Glutamatergic neuron (in vitro differentiated cells): Measurements from ENCODE around the gene CRYBB2. TPM values are rescaled to one million over a fixed set of nuclear protein-coding genes. Genes with fewer than 3 reads are reported as not detected.
A peak's percentile ranks its signal among the peaks of the same experiment; 100 is the strongest.
"Not testable (repeated sequence)": the region's sequence is repeated elsewhere in the genome, so short reads cannot be mapped to it uniquely, and the experiment has no call there.

Experiments
- DNase-seq: peaks from one replicate; pipeline ENCODE4 v3.0.0; 2022
- H3K27ac Mint-ChIP-seq: one replicate; pipeline ENCODE4 v1.8.0; 2020; ENCODE audit warnings: mild to moderate bottlenecking, mixed read lengths, inconsistent platforms; ENCODE audit not compliant: unreplicated experiment
- H3K27me3 Mint-ChIP-seq: one replicate; pipeline ENCODE4 v1.8.0; 2020; ENCODE audit warnings: mild to moderate bottlenecking, moderate library complexity, mixed read lengths, inconsistent platforms; ENCODE audit not compliant: unreplicated experiment
- H3K36me3 Mint-ChIP-seq: one replicate; pipeline ENCODE4 v1.8.0; 2020; ENCODE audit warnings: mild to moderate bottlenecking, mixed read lengths, inconsistent platforms; ENCODE audit not compliant: unreplicated experiment
- H3K4me1 Mint-ChIP-seq: one replicate; pipeline ENCODE4 v1.8.0; 2020; ENCODE audit warnings: mild to moderate bottlenecking, low read depth, mixed read lengths, inconsistent platforms; ENCODE audit not compliant: unreplicated experiment
- H3K4me3 Mint-ChIP-seq: one replicate; pipeline ENCODE4 v1.8.0; 2020; ENCODE audit warnings: mild to moderate bottlenecking, mixed read lengths, inconsistent platforms; ENCODE audit not compliant: unreplicated experiment
- H3K9me3 Mint-ChIP-seq: one replicate; pipeline ENCODE4 v1.8.0; 2020; ENCODE audit warnings: mild to moderate bottlenecking, moderate library complexity, mixed read lengths, inconsistent platforms; ENCODE audit not compliant: unreplicated experiment
- total RNA-seq: library from RNA; stranded (reverse); fragmentation: NEBNext Ultra II Directional; extraction: Animal tissue kit (Norgen Biotek cat#: 25700); gene quantifications from one replicate; pipeline ENCODE4 v1.2.1, GENCODE V29; 2021; ENCODE audit not compliant: unreplicated experiment
- TF ChIP-seq, protein P1 (sequence below): fragments of 200-600 bp; sonication (generic); IDR thresholded peaks from one replicate; pipeline ENCODE4 v1.5.0; 2021; ENCODE audit not compliant: partially characterized antibody, unreplicated experiment

Gene CRYBB2
- total RNA-seq, 1 donor from 2014 or later: not detected

DNA sequence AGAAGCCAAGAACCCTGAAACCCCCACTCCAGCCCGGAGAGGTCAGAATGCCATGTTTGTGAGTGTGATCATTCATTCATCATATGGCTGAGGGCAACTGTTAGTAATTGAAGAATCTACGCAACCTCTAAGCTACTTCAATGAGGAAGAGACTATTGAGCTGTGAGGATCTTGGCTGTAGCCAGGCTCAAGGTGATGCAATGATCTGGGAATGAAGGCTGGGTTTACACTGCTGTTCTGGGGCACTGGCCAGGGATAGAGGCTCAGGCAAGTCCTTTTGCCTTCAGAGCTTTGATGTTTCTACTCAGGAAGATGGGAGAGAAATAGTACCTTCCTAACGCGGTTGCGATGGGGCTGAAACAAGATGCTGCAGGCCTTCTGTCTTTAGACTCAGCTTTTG lies 12.9 kb downstream of the CRYBB2 start:
- no peak overlapping the region for H3K4me3 Mint-ChIP-seq
- H3K36me3 Mint-ChIP-seq: no peaks in the 10 kb centered on the region
- H3K27ac Mint-ChIP-seq: no peak overlapping the region
- no peak for DNase-seq
- no peaks in the 10 kb centered on the region for H3K9me3 Mint-ChIP-seq
- peaks cover 7% of the 10 kb centered on the region for H3K27me3 Mint-ChIP-seq
- no peaks in the 10 kb centered on the region for H3K4me1 Mint-ChIP-seq
- TF ChIP-seq, protein P1, sequence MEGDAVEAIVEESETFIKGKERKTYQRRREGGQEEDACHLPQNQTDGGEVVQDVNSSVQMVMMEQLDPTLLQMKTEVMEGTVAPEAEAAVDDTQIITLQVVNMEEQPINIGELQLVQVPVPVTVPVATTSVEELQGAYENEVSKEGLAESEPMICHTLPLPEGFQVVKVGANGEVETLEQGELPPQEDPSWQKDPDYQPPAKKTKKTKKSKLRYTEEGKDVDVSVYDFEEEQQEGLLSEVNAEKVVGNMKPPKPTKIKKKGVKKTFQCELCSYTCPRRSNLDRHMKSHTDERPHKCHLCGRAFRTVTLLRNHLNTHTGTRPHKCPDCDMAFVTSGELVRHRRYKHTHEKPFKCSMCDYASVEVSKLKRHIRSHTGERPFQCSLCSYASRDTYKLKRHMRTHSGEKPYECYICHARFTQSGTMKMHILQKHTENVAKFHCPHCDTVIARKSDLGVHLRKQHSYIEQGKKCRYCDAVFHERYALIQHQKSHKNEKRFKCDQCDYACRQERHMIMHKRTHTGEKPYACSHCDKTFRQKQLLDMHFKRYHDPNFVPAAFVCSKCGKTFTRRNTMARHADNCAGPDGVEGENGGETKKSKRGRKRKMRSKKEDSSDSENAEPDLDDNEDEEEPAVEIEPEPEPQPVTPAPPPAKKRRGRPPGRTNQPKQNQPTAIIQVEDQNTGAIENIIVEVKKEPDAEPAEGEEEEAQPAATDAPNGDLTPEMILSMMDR: no peak

DNA sequence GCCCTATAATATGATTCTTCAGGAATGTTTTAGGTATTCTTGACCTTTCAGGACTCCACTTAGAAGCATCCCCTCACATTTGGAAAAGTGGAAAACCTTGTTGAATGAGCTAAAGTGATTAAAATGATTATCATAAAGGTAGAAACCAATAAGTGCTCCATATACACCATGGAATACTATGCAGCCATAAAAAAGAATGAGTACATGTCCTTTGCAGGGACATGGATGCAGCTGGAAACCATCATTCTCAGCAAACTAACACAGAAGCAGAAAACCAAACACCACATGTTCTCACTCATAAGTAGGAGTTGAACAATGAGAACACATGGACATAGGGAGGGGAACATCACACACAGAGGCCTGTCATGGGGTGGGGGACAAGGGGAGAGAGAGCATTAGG lies 14.3 kb downstream of the CRYBB2 start:
- not testable (repeated sequence) for H3K36me3 Mint-ChIP-seq, H3K4me1 Mint-ChIP-seq, H3K27me3 Mint-ChIP-seq, H3K4me3 Mint-ChIP-seq, DNase-seq, H3K9me3 Mint-ChIP-seq, H3K27ac Mint-ChIP-seq

DNA sequence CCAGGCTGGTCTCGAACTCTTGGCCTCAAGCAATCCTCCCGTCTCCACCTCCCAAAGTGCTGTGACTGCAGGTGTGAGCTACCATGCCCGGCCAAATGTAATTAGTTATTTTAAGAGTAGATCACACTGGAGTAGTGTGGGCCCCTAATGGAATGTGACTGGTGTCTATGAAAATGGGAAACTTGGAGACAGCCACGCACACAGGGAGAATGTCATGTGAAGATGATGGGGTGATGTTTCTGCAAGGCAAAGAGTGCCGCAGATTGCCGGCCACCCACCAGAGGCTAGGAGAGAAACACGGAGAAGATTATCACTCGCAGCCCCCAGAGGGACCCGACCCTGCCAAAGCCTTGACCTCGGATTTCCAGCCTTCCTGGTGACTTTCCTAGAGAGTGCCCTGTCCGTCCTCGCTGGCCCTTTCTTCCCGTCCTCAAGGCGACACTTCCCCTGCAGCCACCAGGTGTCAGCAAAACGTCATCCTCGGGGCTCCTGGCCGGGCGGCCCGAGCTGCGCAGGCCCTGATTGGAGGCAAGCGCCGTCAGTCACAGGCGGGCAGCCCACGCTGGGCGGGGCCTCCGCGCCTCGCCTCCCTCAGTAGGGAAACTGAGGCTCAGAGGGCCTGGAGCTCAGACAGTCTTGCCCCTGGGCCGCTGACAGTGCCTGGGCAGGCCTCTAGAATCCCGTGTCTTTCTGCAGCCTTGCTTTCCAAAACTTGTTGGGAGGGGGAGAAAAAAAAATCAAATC lies 16.3 kb downstream of the CRYBB2 start:
- DNase-seq: peak; percentile 93
- H3K4me1 Mint-ChIP-seq: no peaks in the 10 kb centered on the region
- TF ChIP-seq, protein P1: peak; percentile 73
- H3K36me3 Mint-ChIP-seq: no peaks in the 10 kb centered on the region
- peaks cover 4% of the 10 kb centered on the region for H3K27me3 Mint-ChIP-seq
- no peak overlapping the region for H3K27ac Mint-ChIP-seq
- H3K9me3 Mint-ChIP-seq: no peaks in the 10 kb centered on the region
- peak overlapping the region; percentile 46 for H3K4me3 Mint-ChIP-seq

DNA sequence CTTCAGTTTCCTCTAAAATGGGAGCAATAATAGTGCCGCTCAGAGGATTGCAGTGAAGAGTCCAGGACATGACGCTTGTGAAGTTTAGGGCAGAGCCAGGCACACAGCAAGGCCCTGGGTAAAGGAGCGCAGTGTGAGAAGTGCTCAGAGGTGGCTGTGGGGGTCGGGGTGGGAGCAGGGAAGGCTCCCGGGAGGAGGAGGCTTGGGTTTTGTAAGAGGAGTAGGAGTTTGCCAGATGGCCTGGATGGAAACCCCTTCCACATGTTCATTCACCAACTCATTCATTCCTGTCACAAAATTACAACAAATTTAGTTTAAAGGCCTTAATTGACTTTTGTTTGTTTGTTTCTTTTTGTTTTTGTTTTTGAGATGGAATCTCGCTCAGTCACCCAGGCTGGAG lies 17.0 kb downstream of the CRYBB2 start:
- no peak for DNase-seq
- H3K27ac Mint-ChIP-seq: no peak overlapping the region
- no peaks in the 10 kb centered on the region for H3K9me3 Mint-ChIP-seq
- no peaks in the 10 kb centered on the region for H3K4me1 Mint-ChIP-seq
- no peak overlapping the region for H3K4me3 Mint-ChIP-seq
- TF ChIP-seq, protein P1: no peak
- no peaks in the 10 kb centered on the region for H3K36me3 Mint-ChIP-seq
- H3K27me3 Mint-ChIP-seq: peaks cover 3% of the 10 kb centered on the region

DNA sequence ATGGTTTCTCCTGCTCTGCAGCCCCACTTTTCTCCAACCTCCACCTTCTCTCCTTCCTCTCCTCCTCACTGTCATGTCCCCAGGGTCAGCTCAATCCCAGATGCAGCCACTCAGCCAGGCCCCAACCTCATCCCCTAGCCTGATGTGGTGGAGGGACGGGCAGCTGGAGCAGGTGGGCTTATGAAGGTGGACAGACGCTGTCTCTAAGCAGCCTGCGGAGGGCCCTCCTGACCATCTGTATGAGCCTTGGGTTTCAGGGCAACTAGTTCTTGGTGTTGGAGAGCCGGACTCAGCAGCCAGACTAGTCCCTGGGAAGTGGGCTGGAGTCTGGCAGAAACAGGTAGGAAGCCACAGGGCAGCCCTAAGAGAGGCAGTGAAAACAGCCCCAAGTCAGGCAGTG lies 18.1 kb downstream of the CRYBB2 start:
- DNase-seq: no peak
- Mint-ChIP-seq H3K4me1 (no peaks in the 10 kb centered on the region), H3K4me3 (no peak overlapping the region), H3K27me3 (peaks cover 1% of the 10 kb centered on the region), H3K27ac (no peak overlapping the region), H3K9me3 (no peaks in the 10 kb centered on the region), H3K36me3 (no peaks in the 10 kb centered on the region)
- TF ChIP-seq, protein P1: no peak

DNA sequence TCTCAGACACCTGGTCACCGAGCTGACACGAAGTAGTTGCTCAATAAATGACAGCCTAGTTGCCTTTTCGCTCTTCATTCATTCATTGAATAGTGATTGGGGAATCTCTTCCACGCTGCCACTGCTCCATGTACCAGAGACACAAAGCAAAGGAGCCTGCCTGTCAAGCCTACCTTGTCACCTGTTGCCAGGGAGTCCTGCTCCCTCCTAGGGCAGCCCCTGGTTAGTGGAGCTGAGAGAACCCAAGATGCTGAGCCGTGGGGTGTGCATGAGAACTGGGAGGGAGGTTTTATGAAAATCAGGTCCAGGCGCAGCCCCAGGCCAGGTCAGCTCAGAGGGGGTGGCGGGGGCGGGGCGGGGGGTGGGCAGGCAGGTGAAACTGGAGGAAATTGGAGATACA lies 18.6 kb downstream of the CRYBB2 start:
- not testable (repeated sequence) for H3K9me3 Mint-ChIP-seq, H3K27ac Mint-ChIP-seq, H3K27me3 Mint-ChIP-seq, H3K4me1 Mint-ChIP-seq, DNase-seq, H3K4me3 Mint-ChIP-seq, H3K36me3 Mint-ChIP-seq

DNA sequence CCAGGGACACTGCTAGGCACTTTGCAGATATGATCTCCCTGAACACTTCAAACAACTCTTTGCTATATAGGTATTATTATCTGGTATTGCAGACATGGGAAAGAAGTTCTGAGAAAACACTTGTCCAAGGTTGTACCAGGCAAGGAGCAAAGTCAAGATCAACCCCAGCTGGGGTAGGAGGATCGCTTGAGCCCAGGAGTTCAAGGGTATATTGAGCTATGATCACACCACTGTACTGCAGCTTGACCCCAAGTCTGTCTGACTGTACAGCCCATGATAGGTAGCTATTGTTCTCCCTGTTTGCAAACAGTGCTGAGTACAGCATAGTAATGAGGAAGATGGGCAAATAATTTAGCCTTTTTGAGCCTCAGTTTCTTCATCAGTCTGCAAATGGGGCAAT lies 35.7 kb downstream of the CRYBB2 start:
- not testable (repeated sequence) for H3K27ac Mint-ChIP-seq, H3K4me1 Mint-ChIP-seq, H3K4me3 Mint-ChIP-seq, DNase-seq, H3K9me3 Mint-ChIP-seq, H3K27me3 Mint-ChIP-seq, H3K36me3 Mint-ChIP-seq

DNA sequence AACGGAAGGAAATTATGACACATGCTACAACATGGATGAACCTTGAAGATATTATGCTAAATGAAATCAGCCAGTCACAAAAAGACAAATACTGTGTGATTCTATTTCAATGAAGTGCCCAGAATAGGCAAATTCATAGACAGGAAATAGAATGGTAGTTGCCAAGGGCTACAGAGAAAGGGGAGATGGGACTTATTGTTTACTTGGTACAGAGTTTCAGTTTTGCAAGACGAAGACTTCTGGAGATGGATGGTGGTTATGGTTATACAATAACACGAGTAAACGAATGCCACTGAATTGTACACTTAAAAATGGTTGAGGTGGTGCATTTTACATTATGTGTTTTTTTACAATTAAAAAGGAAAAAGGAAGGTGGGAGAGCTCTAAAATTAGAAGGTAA lies 48.1 kb downstream of the CRYBB2 start:
- not testable (repeated sequence) for H3K27me3 Mint-ChIP-seq, H3K4me1 Mint-ChIP-seq, DNase-seq, H3K4me3 Mint-ChIP-seq, H3K9me3 Mint-ChIP-seq, H3K27ac Mint-ChIP-seq
- peaks cover 16% of the 10 kb centered on the region for H3K36me3 Mint-ChIP-seq

DNA sequence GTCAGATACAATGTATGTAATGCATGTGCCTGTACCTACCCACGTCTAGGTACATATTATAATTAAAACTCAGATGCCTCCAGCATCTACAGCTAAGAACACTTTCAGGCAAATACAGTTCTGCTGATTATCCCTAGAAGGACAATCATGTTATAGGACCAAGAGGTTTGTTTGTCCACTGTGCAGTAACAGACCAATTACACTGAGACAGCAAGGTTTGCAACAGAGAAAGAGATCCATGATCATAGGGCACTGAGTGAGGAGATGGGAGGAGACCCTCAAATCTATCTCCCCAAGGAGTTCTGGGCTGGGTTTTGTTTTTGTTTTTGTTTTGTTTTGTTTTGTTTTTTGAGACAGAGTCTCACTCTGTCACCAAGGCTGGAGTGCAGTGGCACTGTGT lies 49.5 kb downstream of the CRYBB2 start:
- H3K36me3 Mint-ChIP-seq: peaks cover 16% of the 10 kb centered on the region
- H3K27me3 Mint-ChIP-seq, H3K4me1 Mint-ChIP-seq, DNase-seq, H3K4me3 Mint-ChIP-seq, H3K27ac Mint-ChIP-seq, H3K9me3 Mint-ChIP-seq: not testable (repeated sequence)
